Measurements from ENCODE around the gene PXDN. TPM values are rescaled to one million over a fixed set of nuclear protein-coding genes. Genes with fewer than 3 reads are reported as not detected.

The PXDN gene
- total RNA-seq, 1 donor from 2014 or later = 576 TPM

DNA sequence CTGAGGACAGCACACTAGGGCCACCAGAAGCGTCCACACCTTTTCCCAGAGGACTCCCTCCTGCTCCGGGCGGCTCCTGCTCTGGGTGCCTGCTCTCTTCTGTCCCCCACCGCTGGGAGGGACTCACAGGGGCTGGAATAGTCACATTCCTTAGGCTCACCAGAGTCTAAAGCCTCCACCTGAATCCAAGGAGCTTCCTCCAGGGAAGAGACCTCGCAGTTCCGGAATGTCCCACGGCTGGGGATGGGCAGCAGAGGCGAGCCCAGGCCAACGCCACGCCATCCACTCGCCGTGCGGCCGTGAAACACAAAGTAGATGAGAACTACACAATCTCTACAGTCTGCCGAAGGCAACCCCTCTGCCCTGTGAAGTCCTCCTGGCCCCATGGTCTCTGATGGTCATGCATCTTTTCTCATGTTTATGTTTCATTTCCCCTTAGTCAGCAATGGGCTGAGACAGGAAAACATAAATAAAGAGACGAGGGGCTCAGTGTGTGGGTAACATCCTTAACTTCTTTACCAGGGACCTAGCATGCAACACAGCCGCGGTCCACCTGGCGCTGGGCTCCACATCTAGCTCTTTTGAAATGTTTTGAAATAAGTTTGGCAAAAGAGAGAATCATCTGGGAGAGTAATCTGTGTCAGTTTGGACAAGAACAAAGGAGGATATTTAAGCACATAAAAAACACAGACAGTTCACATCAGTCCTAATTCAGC, 98.4 kb downstream of the PXDN start:
- TF ChIP-seq, protein P1, sequence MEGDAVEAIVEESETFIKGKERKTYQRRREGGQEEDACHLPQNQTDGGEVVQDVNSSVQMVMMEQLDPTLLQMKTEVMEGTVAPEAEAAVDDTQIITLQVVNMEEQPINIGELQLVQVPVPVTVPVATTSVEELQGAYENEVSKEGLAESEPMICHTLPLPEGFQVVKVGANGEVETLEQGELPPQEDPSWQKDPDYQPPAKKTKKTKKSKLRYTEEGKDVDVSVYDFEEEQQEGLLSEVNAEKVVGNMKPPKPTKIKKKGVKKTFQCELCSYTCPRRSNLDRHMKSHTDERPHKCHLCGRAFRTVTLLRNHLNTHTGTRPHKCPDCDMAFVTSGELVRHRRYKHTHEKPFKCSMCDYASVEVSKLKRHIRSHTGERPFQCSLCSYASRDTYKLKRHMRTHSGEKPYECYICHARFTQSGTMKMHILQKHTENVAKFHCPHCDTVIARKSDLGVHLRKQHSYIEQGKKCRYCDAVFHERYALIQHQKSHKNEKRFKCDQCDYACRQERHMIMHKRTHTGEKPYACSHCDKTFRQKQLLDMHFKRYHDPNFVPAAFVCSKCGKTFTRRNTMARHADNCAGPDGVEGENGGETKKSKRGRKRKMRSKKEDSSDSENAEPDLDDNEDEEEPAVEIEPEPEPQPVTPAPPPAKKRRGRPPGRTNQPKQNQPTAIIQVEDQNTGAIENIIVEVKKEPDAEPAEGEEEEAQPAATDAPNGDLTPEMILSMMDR (IDR thresholded peaks at IDR 0.05) = no peak
- Mint-ChIP-seq H3K4me3 (ENCODE audit: unreplicated experiment) (no peak overlapping the region), H3K4me1 (ENCODE audit: low read depth) (peaks cover 36% of the 10 kb centered on the region), H3K36me3 (ENCODE audit: low read depth) (peaks cover 55% of the 10 kb centered on the region), H3K9me3 (ENCODE audit: low read depth) (no peaks in the 10 kb centered on the region), H3K27ac (ENCODE audit: unreplicated experiment) (peak overlapping the region; percentile 15), H3K27me3 (ENCODE audit: low read depth) (no peaks in the 10 kb centered on the region)
- DNase-seq (ENCODE audit: low spot score) = no peak

DNA sequence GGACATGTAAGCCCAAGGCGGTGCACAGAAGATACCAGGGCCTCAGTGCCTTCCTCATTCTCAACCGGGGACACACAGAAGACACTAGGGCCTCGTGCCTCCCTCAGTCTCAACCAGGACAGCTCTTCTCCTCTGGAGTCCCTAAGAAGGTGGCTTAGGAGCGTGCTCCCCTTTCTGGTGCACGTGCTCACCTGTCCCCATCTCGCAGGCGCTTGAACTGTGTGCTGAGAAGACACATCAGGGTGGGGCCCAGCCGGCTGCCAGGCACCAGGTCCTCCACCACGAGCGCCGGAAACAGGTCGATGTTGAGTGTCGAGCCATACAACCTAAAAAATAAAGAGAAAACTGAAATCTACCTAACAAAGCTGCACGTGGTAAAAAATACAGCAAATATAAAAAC, 99.9 kb downstream of the PXDN start:
- TF ChIP-seq, protein P1 (IDR thresholded peaks at IDR 0.05) = no peak
- Mint-ChIP-seq H3K27me3 (ENCODE audit: low read depth) (no peaks in the 10 kb centered on the region), H3K27ac (ENCODE audit: unreplicated experiment) (no peak overlapping the region), H3K4me3 (ENCODE audit: unreplicated experiment) (no peak overlapping the region), H3K4me1 (ENCODE audit: low read depth) (peaks cover 36% of the 10 kb centered on the region), H3K9me3 (ENCODE audit: low read depth) (no peaks in the 10 kb centered on the region), H3K36me3 (ENCODE audit: low read depth) (peaks cover 44% of the 10 kb centered on the region)
- DNase-seq (ENCODE audit: low spot score) = no peak

DNA sequence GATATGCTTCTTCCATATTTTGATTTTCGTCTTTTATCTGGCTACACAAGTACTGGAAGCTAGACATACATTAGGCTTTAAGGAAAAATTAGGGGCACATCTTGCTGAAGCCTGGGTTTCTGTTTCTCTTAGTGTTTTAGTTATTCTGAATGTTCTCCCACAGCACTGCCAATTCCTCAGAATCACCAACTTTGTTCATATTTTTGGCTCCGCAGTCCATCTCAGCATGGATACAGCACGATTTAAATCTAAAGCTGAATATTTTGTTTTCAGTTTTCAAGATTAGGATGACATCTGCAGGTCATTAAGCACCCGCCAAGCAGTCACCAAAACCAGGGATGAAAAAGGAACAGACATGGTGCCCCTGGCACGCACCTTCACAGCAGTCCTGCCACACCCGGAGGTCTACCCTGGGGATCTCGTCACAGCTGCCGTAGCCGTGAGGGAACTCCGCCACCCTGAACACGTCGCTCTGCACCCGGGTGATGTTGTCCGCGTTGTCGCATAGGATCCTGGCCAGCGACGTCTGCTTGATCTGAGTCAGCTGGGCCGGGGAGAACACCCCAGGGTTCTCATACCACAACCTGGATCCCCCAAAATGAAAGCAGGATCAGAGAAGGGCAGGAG, 101.2 kb downstream of the PXDN start:
- Mint-ChIP-seq H3K27ac (ENCODE audit: unreplicated experiment) (peak overlapping the region; percentile 84), H3K27me3 (ENCODE audit: low read depth) (no peaks in the 10 kb centered on the region), H3K4me1 (ENCODE audit: low read depth) (peaks cover 36% of the 10 kb centered on the region), H3K4me3 (ENCODE audit: unreplicated experiment) (no peak overlapping the region), H3K9me3 (ENCODE audit: low read depth) (no peaks in the 10 kb centered on the region), H3K36me3 (ENCODE audit: low read depth) (peaks cover 35% of the 10 kb centered on the region)
- TF ChIP-seq, protein P1 (IDR thresholded peaks at IDR 0.05) = peak; percentile 9
- DNase-seq (ENCODE audit: low spot score) = no peak

DNA sequence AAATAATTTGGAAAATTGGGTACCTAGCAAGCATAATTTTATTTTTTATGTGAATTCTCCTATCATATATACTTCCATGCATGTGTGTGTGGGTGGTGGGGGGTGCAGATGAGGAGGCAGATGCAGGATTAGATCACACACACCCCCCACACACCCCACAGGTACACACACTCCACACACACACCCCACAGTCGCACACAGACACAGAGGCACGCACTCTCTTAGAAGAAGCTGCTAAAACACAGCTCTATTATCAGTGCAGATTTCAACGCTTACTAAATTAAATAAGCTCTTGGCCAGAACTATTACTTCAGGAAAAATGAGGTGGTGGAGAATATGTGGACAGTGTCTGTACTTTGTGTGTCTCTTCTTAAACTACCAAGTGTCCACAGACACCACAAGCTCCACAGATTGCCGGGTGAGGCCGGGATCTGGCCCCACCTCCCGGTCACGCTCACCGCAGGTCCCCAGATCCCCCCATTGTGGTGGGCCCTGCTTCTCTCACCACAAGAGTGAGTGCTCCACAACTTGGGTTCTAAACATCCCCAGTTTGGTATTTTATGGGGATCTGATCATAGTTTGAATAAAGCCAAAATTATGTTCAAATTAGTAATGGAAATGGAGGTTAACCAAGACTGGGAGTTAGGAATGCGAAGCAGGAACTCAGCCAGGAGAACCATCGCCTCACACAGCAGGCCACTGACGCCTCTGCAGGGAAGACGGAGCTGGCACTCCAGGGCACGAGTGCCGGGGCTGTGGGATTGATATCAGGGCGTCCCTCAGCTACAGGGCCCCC, 102.1 kb downstream of the PXDN start:
- peaks cover 36% of the 10 kb centered on the region for H3K4me1 Mint-ChIP-seq (ENCODE audit: low read depth)
- TF ChIP-seq, protein P1 (IDR thresholded peaks at IDR 0.05) = no peak
- no peak for DNase-seq (ENCODE audit: low spot score)
- no peak overlapping the region for H3K4me3 Mint-ChIP-seq (ENCODE audit: unreplicated experiment)
- H3K36me3 Mint-ChIP-seq (ENCODE audit: low read depth) = peaks cover 33% of the 10 kb centered on the region
- H3K27me3 Mint-ChIP-seq (ENCODE audit: low read depth) = no peaks in the 10 kb centered on the region
- peak overlapping the region; percentile 84 for H3K27ac Mint-ChIP-seq (ENCODE audit: unreplicated experiment)
- H3K9me3 Mint-ChIP-seq (ENCODE audit: low read depth) = no peaks in the 10 kb centered on the region

DNA sequence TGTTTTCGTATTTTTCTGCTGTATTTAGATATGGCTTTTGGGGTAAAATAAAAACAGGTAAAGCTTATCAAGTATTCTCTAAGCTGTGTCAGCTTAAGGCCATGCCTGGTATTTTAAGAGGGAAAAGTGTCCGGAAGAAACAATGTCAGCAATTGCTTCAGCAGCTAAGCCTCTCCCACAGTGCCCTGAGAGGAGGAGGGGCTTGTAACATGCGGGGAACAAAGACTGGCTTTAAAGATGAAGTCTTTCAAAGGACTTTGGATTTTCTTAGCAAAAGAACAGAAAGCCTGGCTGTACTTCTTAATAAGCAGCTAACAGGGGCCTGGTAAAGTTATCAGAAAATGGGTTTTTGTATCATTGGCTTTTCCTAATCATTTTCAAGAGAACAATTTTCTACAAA, 102.8 kb downstream of the PXDN start:
- Mint-ChIP-seq H3K27me3 (ENCODE audit: low read depth) (no peaks in the 10 kb centered on the region), H3K9me3 (ENCODE audit: low read depth) (no peaks in the 10 kb centered on the region), H3K4me3 (ENCODE audit: unreplicated experiment) (no peak overlapping the region), H3K27ac (ENCODE audit: unreplicated experiment) (peak overlapping the region; percentile 45), H3K4me1 (ENCODE audit: low read depth) (peaks cover 36% of the 10 kb centered on the region), H3K36me3 (ENCODE audit: low read depth) (peaks cover 37% of the 10 kb centered on the region)
- TF ChIP-seq, protein P1 (IDR thresholded peaks at IDR 0.05) = no peak
- no peak for DNase-seq (ENCODE audit: low spot score)

Measured in chondrocyte (in vitro differentiated cells).